ENCODE measurements around the gene GSK3A.

The GSK3A gene

GRCh38 chr19:42233678-42234292, 8.6 kb downstream of the GSK3A start:
- Histone ChIP-seq H3K27ac (ENCODE audit: low read length) (no peak overlapping the region), H3K4me2 (ENCODE audit: low read length) (no peak overlapping the region), H2AFZ (ENCODE audit: low read depth, low read length) (no peak overlapping the region), H3K79me2 (ENCODE audit: low read length) (peaks cover 22% of the 10 kb centered on the region), H3K4me1 (ENCODE audit: low read length) (no peaks in the 10 kb centered on the region), H3K9ac (ENCODE audit: low read length) (no peak overlapping the region), H3K9me3 (ENCODE audit: insufficient read depth, low read length) (no peaks in the 10 kb centered on the region), H3K27me3 (ENCODE audit: low read depth, low read length) (no peaks in the 10 kb centered on the region), H3K4me3 (ENCODE audit: low read length) (no peak overlapping the region), H4K20me1 (ENCODE audit: insufficient read depth, low read length) (peaks cover 11% of the 10 kb centered on the region; the same call in 1 of the 2 replicates), H3K36me3 (replicated peaks; ENCODE audit: low read depth, low read length) (peaks cover 73% of the 10 kb centered on the region)
- TF ChIP-seq EZH2phosphoT487 (IDR thresholded peaks at IDR 0.05; ENCODE audit: low read depth): no peak
- no peak for TF ChIP-seq CTCF (IDR thresholded peaks at IDR 0.05; ENCODE audit: low read depth, low read length)

- H3K4me2 ChIP-seq (ENCODE audit: low read length): no peak overlapping the region
- H2AFZ ChIP-seq (ENCODE audit: low read depth, low read length): no peak overlapping the region
- H3K27ac ChIP-seq (ENCODE audit: low read length): no peak overlapping the region
- no peak for TF ChIP-seq EZH2phosphoT487 (IDR thresholded peaks at IDR 0.05; ENCODE audit: low read depth)
- no peak for TF ChIP-seq CTCF (IDR thresholded peaks at IDR 0.05; ENCODE audit: low read depth, low read length)
- H3K27me3 ChIP-seq (ENCODE audit: low read depth, low read length): no peaks in the 10 kb centered on the region
- H3K79me2 ChIP-seq (ENCODE audit: low read length): peaks cover 26% of the 10 kb centered on the region
- H3K4me3 ChIP-seq (ENCODE audit: low read length): no peak overlapping the region
- no peaks in the 10 kb centered on the region for H3K4me1 ChIP-seq (ENCODE audit: low read length)
- peaks cover 73% of the 10 kb centered on the region for H3K36me3 ChIP-seq (replicated peaks; ENCODE audit: low read depth, low read length)
- H3K9me3 ChIP-seq (ENCODE audit: insufficient read depth, low read length): no peaks in the 10 kb centered on the region
- H3K9ac ChIP-seq (ENCODE audit: low read length): no peak overlapping the region
- H4K20me1 ChIP-seq (ENCODE audit: insufficient read depth, low read length): peaks cover 12% of the 10 kb centered on the region; the same call in 1 of the 2 replicates
Observed at GRCh38 chr19:42233106-42233505, 9.3 kb downstream of the GSK3A start.

- peaks cover 12% of the 10 kb centered on the region; the same call in 1 of the 2 replicates for H4K20me1 ChIP-seq (ENCODE audit: insufficient read depth, low read length)
- H3K4me2 ChIP-seq (ENCODE audit: low read length): no peak overlapping the region
- TF ChIP-seq CTCF (IDR thresholded peaks at IDR 0.05; ENCODE audit: low read depth, low read length): no peak
- H3K36me3 ChIP-seq (replicated peaks; ENCODE audit: low read depth, low read length): peaks cover 73% of the 10 kb centered on the region
- peaks cover 27% of the 10 kb centered on the region for H3K79me2 ChIP-seq (ENCODE audit: low read length)
- H3K27me3 ChIP-seq (ENCODE audit: low read depth, low read length): no peaks in the 10 kb centered on the region
- H3K27ac ChIP-seq (ENCODE audit: low read length): no peak overlapping the region
- no peak overlapping the region for H3K9ac ChIP-seq (ENCODE audit: low read length)
- H2AFZ ChIP-seq (ENCODE audit: low read depth, low read length): no peak overlapping the region
- no peaks in the 10 kb centered on the region for H3K9me3 ChIP-seq (ENCODE audit: insufficient read depth, low read length)
- H3K4me3 ChIP-seq (ENCODE audit: low read length): no peak overlapping the region
- H3K4me1 ChIP-seq (ENCODE audit: low read length): no peaks in the 10 kb centered on the region
Observed at GRCh38 chr19:42232435-42232834, 10.0 kb downstream of the GSK3A start.

- H2AFZ ChIP-seq (ENCODE audit: low read depth, low read length): no peak overlapping the region
- peaks cover 45% of the 10 kb centered on the region for H3K79me2 ChIP-seq (ENCODE audit: low read length)
- H3K9me3 ChIP-seq (ENCODE audit: insufficient read depth, low read length): no peaks in the 10 kb centered on the region
- no peak overlapping the region for H3K4me2 ChIP-seq (ENCODE audit: low read length)
- H4K20me1 ChIP-seq (ENCODE audit: insufficient read depth, low read length): peaks cover 24% of the 10 kb centered on the region; the same call in 1 of the 2 replicates
- peaks cover 77% of the 10 kb centered on the region for H3K36me3 ChIP-seq (replicated peaks; ENCODE audit: low read depth, low read length)
- no peak overlapping the region for H3K27ac ChIP-seq (ENCODE audit: low read length)
- H3K4me1 ChIP-seq (ENCODE audit: low read length): no peaks in the 10 kb centered on the region
- no peaks in the 10 kb centered on the region for H3K27me3 ChIP-seq (ENCODE audit: low read depth, low read length)
- H3K4me3 ChIP-seq (ENCODE audit: low read length): no peak overlapping the region
- TF ChIP-seq CTCF (IDR thresholded peaks at IDR 0.05; ENCODE audit: low read depth, low read length): no peak
- TF ChIP-seq EZH2phosphoT487 (IDR thresholded peaks at IDR 0.05; ENCODE audit: low read depth): no peak
- no peak overlapping the region for H3K9ac ChIP-seq (ENCODE audit: low read length)
Observed at GRCh38 chr19:42230571-42230970, 11.8 kb downstream of the GSK3A start.
